NT2/D1 (cell line): Measurements from ENCODE around the gene MTREX.

Source experiments
- SUZ12 ChIP-seq: IDR thresholded peaks from 2 replicates; pipeline ENCODE4 v1.6.1; 2011; ENCODE audit not compliant: insufficient read length, insufficient read depth; ENCODE audit errors: extremely low read depth
- YY1 ChIP-seq: IDR thresholded peaks from 2 replicates; pipeline ENCODE4 v1.6.1; 2011; ENCODE audit not compliant: insufficient read length, insufficient read depth
- ZNF274 ChIP-seq: IDR thresholded peaks from 2 replicates; pipeline ENCODE4 v1.6.1; 2011; ENCODE audit warnings: mild to moderate bottlenecking, low read depth, low read length

DNA sequence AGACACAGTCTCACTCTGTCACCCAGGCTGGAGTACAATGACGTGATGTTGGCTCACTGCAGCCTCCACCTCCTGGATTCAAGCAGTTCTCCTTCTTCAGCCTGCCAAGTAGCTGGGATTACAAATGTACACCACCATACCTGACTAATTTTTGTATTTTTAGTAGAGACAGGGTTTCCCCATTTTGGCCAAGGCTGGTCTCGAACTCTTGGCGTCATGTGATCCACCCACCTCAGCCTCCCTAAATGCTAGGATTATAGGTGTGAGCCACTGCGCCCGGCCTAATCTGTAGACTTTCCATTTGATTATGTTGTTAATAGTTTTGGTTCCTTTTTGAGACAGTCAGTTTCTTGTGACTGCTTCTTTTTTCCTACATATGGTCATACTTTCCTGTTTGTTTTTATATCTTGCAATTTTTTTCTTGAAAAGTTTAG is 31.0 kb downstream of the MTREX start:
- TF ChIP-seq YY1 (no peak), ZNF274 (no peak), SUZ12 (no peak)
